C4-2B (cell line): ENCODE measurements around the gene CCDC34.
A peak's percentile ranks its signal among the peaks of the same experiment; 100 is the strongest.

Source experiments
- H3K27ac ChIP-seq: fragments of 450-650 bp; 2 replicates; pipeline ENCODE4 v1.5.1; 2017
- ZFX ChIP-seq: fragments of 450-650 bp; IDR thresholded peaks from 2 replicates; pipeline ENCODE4 v1.6.1; 2017
- TF ChIP-seq, protein P1 (sequence below): fragments of 450-650 bp; conservative IDR thresholded peaks from 2 replicates; pipeline ENCODE4 v1.5.1; 2017; ENCODE audit warnings: mild to moderate bottlenecking

CCDC34 gene

DNA sequence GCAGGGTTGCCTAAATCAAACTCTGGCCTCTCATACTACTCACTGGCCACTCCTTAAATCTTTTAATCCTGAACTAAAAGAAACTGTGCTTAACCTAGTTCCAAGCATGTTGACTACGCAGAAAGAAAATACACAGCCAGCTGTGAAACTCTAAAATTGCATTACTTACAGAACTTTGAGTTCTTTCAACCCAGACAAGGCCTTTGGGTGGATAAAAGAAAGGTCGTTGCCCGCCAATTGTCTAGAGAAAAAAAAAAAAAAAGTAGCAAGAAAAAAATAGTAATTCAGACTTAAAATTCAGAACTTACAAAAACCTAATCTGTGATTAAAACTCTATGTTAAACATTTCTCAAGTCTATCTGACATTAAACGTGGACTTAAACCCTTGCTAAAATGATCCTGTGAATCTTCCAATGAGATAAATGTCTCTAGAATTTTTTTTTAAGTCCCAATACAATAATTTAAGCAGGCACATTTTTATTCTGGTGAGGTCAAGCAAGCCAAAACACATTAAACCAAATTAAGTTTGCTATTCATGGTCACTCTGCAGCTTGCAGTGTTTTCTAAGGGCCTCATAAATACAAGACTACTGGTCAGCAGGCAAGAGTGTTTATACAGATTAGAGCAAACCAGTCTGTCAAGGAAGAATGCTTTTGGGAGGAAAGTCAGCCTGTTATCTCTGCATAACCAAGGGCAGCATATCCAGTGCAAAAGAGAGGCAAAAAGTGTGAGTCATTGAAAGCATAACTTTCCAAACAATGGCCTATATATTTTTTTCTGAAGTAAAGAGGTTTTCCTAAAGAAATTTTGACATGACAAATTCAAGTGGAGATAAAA is 29.5 kb upstream of the CCDC34 start:
- H3K27ac ChIP-seq, result no peak overlapping the region
- no peak for TF ChIP-seq ZFX
- TF ChIP-seq, protein P1, sequence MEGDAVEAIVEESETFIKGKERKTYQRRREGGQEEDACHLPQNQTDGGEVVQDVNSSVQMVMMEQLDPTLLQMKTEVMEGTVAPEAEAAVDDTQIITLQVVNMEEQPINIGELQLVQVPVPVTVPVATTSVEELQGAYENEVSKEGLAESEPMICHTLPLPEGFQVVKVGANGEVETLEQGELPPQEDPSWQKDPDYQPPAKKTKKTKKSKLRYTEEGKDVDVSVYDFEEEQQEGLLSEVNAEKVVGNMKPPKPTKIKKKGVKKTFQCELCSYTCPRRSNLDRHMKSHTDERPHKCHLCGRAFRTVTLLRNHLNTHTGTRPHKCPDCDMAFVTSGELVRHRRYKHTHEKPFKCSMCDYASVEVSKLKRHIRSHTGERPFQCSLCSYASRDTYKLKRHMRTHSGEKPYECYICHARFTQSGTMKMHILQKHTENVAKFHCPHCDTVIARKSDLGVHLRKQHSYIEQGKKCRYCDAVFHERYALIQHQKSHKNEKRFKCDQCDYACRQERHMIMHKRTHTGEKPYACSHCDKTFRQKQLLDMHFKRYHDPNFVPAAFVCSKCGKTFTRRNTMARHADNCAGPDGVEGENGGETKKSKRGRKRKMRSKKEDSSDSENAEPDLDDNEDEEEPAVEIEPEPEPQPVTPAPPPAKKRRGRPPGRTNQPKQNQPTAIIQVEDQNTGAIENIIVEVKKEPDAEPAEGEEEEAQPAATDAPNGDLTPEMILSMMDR, result no peak

DNA sequence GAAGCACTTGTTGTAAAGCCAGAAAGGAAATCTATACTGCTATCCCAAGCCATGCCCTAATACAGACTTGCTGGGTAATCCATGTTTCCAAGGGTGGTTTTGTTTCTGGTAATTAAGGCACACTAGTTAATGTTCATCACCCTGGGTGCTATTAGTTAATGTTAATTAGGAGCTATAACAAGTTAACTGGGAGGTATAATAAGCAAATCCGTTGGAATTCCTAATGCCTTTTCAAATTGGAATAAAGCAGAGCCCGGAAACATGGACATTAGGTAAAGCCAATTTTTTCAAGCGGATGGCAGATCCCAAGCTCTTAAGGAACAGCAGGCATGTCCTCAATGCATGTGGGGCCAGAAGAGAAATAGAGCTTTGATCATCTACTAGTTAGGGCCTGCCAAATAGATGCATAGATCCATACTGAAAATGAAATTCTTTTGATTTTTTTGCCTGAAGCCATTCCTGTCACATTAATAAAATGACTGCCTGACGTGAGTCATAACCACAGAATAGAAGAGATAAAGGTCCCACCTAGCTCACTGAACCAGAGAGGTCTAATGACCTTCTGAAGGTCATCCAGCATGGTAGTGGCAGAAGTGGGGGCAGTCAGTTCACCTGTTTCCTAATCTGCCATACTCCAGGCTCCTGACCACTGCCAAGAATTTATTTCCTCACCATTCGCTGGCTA is 28.5 kb upstream of the CCDC34 start:
- H3K27ac ChIP-seq, result no peak overlapping the region
- TF ChIP-seq, protein P1, result no peak
- TF ChIP-seq ZFX, result no peak

DNA sequence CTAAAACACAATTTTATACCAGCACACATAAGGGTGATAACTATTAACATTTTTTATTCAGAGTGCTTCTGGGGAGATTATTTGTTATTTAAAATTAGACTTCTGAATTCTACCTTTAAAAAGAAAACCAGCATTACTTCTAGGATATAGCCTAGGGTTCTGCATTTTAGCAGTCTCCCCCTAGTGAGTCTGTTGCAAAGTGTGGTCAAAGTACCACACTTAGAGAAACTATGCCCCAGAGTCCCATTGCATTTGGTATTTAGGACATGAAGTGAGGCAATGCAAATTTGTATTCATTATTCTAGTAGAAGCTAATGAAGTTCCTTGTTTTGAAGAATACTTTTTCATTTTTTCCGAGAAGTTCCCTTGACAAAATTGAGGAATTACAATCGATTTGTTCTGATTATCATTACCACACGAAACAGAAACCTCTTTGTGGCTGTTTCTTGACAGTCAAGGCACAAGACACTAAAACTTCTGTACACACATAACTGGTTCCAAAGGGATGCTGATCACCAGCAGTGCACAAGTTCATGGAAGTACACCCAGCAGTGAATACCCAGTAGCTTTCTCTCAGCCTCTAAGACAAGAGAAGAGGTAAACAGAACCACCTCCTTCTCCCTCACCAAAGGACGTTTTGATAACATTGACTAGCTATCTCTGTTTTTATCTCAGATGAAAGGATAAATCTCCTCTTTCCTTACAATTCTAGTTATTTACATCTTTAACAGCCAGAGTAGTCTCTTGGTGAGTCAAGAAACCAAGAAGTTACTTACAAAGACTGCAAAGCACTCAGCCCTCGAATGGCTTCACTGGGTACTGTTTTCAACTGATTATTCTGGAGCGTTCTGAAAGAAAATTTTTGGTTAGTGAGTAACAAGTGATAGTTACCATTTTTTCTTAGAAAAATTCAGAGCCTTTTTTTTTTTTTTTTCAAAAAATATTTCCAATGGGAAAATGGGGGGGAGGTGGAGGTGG is 27.6 kb upstream of the CCDC34 start:
- TF ChIP-seq, protein P1, result peak; percentile 6; the same call in 1 of the 2 replicates
- TF ChIP-seq ZFX, result no peak
- no peak overlapping the region for H3K27ac ChIP-seq

DNA sequence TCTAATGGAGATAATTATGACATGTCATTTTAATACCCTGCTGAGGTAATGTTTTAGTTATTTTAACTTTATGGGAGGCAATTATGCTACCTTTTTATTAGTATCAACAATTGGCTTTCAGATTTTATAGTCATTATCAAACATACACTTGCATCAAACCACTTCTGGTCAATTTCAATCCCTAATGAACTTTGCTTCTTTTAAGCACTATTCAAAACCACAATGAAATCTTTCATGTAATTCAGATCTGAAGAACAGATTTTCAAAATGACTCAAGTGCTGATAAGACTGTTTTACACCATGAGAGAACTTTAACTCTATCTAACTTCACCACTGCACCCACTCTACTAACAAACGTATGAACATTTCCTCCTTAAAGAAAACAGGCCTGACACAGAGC is 25.9 kb upstream of the CCDC34 start:
- no peak for TF ChIP-seq ZFX
- TF ChIP-seq, protein P1, result no peak
- no peak overlapping the region for H3K27ac ChIP-seq

DNA sequence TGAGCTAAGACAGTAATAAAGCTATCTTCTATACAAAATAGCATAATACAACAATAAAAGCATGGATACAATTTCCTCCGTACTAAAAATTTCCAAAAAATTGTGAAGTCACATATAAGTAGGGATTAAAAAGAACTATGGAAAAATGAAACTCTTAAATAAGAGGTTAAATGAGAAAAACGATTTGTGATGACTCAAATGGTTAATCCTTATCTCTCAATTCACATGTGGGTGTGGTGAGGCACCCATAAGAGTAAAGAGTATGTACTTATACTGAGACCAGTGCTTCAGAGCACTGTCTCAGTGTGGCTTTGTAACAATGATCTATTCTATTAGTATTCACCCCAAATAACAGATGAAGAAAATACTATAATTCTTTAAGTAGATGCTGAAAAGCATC is 25.0 kb upstream of the CCDC34 start:
- no peak for TF ChIP-seq ZFX
- TF ChIP-seq, protein P1, result no peak
- no peak overlapping the region for H3K27ac ChIP-seq

DNA sequence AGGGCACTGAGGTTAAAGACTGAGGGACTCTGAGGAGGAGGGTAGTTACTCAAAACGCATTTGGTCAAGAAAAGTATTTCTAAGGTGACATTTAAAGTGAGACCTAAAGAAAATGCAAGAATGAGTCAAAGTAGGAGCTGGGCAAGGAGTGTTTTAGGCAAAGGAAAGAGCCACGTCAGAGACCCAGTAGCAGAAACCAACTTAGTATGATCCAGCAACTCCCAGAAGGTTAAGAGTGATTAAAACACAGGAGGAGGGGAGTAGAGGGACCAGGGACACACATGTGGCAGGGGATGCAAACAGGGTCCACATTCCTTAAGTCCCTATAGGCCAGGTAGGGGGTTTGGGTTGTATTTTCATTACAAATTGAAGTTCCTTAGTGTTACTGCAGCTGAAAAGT is 24.3 kb upstream of the CCDC34 start:
- TF ChIP-seq, protein P1, result no peak
- no peak for TF ChIP-seq ZFX
- H3K27ac ChIP-seq, result no peak overlapping the region
